IPS-NIHi7 (cell line): ENCODE data around the gene PCDHB14.
"Not testable (repeated sequence)": the region's sequence is repeated elsewhere in the genome, so short reads cannot be mapped to it uniquely, and the experiment has no call there.

ENCODE experiments used
- DNase-seq: peaks from one replicate; pipeline ENCODE4 v3.0.0; 2012; ENCODE audit warnings: mixed read lengths; ENCODE audit errors: extremely low spot score

PCDHB14 gene

GRCh38 chr5:141210281-141210680 lies 12.9 kb upstream of the PCDHB14 start:
- not testable (repeated sequence) for DNase-seq

DNA sequence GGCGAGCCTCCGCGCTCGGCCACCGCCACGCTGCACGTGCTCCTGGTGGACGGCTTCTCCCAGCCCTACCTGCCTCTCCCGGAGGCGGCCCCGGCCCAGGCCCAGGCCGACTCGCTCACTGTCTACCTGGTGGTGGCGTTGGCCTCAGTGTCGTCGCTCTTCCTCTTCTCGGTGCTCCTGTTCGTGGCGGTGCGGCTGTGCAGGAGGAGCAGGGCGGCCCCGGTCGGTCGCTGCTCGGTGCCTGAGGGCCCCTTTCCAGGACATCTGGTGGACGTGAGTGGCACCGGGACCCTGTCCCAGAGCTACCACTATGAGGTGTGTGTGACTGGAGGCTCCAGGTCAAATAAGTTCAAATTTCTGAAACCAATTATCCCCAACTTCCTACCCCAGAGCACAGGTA lies 12.3 kb upstream of the PCDHB14 start:
- DNase-seq, result not testable (repeated sequence)

DNA sequence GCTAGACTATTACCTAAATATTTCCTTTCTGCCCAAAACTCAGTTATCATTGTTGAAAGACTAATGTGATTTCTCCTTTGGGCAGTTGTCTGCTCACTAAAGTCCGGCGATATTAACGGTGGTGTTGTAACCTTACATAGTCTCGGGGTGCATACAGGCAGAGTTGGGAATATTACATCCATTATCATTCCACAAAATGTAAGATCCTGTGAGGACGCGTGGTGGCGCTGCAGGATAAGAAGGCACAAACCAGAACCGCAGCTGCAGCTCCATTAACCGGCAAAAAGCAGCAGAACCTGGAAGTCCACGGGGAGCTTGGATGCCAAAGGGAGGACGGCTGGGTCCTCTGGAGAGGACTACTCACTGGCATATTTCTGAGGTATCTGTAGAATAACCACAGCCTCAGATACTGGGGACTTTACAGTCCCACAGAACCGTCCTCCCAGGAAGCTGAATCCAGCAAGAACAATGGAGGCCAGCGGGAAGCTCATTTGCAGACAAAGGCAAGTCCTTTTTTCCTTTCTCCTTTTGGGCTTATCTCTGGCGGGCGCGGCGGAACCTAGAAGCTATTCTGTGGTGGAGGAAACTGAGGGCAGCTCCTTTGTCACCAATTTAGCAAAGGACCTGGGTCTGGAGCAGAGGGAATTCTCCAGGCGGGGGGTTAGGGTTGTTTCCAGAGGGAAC lies 9.3 kb upstream of the PCDHB14 start, which contains the start of gene PCDHB13:
PCDHB13 (plus strand) TSS at position 264 of the 684 bp plus-strand sequence; CDS start at position 469, 205 bp downstream.
- DNase-seq, result peak; percentile 19

GRCh38 chr5:141214583-141214982 lies 8.6 kb upstream of the PCDHB14 start:
- DNase-seq, result not testable (repeated sequence)

- not testable (repeated sequence) for DNase-seq
Observed at GRCh38 chr5:141215504-141215903, 7.6 kb upstream of the PCDHB14 start.

GRCh38 chr5:141216035-141216434 lies 7.1 kb upstream of the PCDHB14 start:
- not testable (repeated sequence) for DNase-seq

- not testable (repeated sequence) for DNase-seq
Observed at GRCh38 chr5:141224844-141225243, 1.7 kb downstream of the PCDHB14 start.

DNA sequence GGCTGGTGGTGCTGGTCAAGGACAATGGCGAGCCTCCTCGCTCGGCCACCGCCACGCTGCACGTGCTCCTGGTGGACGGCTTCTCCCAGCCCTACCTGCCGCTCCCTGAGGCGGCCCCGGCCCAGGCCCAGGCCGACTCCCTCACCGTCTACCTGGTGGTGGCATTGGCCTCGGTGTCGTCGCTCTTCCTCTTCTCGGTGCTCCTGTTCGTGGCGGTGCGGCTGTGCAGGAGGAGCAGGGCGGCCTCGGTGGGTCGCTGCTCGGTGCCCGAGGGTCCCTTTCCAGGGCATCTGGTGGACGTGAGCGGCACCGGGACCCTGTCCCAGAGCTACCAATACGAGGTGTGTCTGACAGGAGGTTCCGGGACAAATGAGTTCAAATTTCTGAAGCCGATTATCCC lies 2.3 kb downstream of the PCDHB14 start:
- not testable (repeated sequence) for DNase-seq

DNA sequence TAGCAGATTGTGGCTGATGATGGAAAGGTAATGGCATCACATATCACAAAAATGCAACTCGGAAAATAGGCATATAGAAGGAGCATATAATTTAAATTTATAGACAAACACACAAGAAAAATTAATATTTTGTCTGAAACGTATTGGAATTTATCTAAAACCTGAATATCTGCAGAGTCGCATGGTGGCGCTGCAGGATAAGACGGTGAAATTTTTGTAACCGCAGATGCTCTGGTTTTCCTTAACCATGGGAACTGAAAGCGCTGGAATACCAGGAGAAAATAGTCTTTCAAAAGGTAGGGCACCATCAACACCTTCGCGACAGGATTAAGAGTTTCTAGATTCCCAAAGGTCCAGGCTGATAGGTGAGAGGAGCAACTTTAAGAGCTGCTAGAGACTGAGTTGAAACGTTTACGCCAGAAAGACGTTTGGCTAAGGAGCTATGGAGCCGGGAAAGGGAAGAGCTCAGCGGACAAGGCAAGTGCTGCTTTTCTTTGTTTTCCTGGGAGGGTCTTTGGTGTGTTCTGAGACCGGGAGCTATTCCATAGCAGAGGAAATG lies 11.0 kb downstream of the PCDHB14 start:
- no peak for DNase-seq

GRCh38 chr5:141235922-141236321 lies 12.8 kb downstream of the PCDHB14 start:
- DNase-seq, result not testable (repeated sequence)

GRCh38 chr5:141236516-141237313 lies 13.6 kb downstream of the PCDHB14 start:
- no peak for DNase-seq

DNA sequence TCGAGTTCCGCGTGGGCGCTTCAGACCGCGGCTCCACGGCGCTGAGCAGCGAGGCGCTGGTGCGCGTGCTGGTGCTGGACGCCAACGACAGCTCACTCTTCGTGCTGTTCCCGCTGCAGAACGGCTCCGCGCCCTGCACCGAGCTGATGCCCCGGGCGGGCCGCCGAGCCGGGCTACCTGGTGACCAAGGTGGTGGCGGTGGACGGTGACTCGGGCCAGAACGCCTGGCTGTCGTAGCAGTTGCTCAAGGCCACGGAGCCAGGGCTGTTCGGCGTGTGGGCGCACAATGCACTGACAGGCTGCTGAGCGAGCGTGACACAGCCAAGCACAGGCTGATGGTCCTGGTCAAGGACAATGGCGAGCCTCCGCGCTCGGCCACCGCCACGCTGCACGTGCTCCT lies 18.4 kb downstream of the PCDHB14 start:
- DNase-seq, result no peak

DNA sequence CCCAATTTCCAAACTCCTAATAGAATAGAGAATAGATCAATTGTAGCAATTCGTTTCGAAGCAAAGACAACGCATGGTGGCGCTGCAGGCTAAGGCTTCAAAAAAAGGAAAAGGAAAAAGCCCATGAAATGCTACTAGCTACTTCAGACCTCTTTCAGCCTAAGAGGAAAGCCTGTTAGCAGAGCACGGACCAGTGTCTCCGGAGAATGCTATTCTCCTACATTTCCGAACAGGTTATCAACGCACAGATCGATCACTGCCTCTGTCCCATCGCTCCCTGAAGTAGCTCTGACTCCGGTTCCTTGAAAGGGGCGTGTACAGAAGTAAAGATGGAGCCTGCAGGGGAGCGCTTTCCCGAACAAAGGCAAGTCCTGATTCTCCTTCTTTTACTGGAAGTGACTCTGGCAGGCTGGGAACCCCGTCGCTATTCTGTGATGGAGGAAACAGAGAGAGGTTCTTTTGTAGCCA lies 22.1 kb downstream of the PCDHB14 start, which contains the start of gene PCDHB15:
PCDHB15 (plus strand) TSS at position 146 of the 468 bp plus-strand sequence; CDS start at position 330, 184 bp downstream.
- peak; percentile 70 for DNase-seq

- DNase-seq, result not testable (repeated sequence)
Observed at GRCh38 chr5:141246971-141247370, 23.8 kb downstream of the PCDHB14 start.

DNA sequence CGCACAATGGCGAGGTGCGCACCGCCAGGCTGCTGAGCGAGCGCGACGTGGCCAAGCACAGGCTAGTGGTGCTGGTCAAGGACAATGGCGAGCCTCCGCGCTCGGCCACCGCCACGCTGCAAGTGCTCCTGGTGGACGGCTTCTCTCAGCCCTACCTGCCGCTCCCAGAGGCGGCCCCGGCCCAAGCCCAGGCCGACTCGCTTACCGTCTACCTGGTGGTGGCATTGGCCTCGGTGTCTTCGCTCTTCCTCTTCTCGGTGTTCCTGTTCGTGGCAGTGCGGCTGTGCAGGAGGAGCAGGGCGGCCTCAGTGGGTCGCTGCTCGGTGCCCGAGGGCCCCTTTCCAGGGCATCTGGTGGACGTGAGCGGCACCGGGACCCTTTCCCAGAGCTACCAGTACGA lies 24.3 kb downstream of the PCDHB14 start:
- DNase-seq, result not testable (repeated sequence)

DNA sequence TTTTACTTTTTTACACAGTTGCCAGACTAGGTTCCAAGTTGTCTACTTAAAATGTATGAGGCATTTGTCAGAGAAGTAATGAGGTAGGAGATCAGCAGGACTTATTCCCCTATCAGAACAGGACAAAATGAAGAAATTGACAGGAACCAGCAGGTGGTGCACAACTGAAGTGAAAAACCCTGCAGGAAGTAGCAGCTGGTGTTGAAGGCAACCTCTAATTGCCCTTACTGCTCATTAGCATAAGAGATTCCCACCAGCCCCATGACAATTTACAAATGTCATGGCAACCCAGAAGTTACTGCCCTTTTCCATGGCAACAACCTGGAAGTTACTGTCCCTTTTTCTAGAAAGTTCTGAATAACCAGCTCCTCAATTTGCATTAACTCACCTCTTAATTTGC lies 27.4 kb downstream of the PCDHB14 start:
- no peak for DNase-seq

GRCh38 chr5:141258464-141258863 lies 35.3 kb downstream of the PCDHB14 start:
- DNase-seq, result no peak

DNA sequence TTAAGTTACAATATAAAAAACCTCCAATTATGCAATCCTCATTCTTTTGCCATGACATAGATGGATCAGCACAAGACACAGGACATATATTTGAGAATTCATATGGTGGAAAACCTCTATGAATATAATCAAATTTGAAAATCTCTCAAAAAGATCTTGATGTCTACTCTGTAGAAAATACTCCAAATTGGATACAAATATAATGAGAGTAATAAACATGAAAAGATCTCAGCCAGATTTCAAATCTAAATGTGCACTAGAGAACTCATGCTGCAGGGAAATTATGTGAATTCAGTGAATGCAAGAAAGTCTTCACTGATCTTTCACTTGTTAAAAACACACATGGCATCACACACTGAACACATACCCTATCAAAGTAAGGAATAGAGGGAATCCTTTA lies 35.8 kb downstream of the PCDHB14 start:
- DNase-seq, result no peak

GRCh38 chr5:141260458-141261237 lies 37.5 kb downstream of the PCDHB14 start:
- DNase-seq, result no peak

- DNase-seq, result no peak
Observed at GRCh38 chr5:141261238-141261546, 38.0 kb downstream of the PCDHB14 start.

- DNase-seq, result no peak
Observed at GRCh38 chr5:141269195-141269594, 46.1 kb downstream of the PCDHB14 start.

DNA sequence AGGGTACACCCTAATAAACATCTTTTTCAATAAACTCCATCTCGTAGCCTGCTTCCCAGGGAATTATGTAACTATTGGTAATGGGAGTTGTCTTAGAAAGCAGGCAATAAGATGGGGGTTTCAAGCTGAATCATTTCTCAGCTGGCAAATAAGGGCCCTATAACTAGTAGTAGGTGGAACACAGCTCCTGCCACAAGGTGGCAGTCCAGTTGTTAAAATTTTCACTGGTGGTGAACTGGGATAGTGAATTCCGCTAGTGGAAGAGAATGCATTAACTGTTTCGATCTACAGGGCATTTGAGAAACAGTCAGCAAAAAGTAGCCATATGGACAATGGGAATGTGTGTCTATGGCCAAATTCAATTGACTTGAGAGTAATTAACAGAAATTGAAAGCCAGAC lies 49.8 kb downstream of the PCDHB14 start:
- DNase-seq, result peak; percentile 33
